Tibial nerve (tissue), 4 donors: Measurements from ENCODE around the gene MSI2. TPM values are rescaled to one million over a fixed set of nuclear protein-coding genes. Genes with fewer than 3 reads are reported as not detected.

Source experiments
- DNase-seq, 2 donors: peaks; one replicate each; pipeline ENCODE4 v3.0.0-alpha.2; 2019; ENCODE audit warnings: low spot score in 2 of 2
- H3K27ac ChIP-seq, 4 donors: fragments of 200-600 bp; sonication (generic) in 3 of 4; one replicate each; pipeline ENCODE4 v1.5.1; 2017 to 2019; ENCODE audit warnings: mild to moderate bottlenecking in 1 of 4
- H3K27me3 ChIP-seq, 2 donors: fragments of 200-600 bp; sonication (generic) in 1 of 2; one replicate each; pipeline versions ENCODE4 v1.5.1 to v1.6.0; 2017 to 2019
- H3K36me3 ChIP-seq, 3 donors: fragments of 200-600 bp; sonication (generic); one replicate each; pipeline ENCODE4 v1.5.1; 2018 to 2019
- H3K4me1 ChIP-seq, 4 donors: fragments of 200-600 bp; sonication (generic) in 3 of 4; one replicate each; pipeline ENCODE4 v1.5.1; 2017 to 2019
- H3K4me3 ChIP-seq, 4 donors: fragments of 200-600 bp; sonication (generic) in 3 of 4; one replicate each; pipeline ENCODE4 v1.5.1; 2017 to 2019; ENCODE audit warnings: mild to moderate bottlenecking in 1 of 4, moderate library complexity in 1 of 4
- H3K9me3 ChIP-seq, 4 donors: fragments of 200-600 bp; sonication (generic) in 3 of 4; one replicate each; pipeline ENCODE4 v1.5.1; 2017 to 2019
- EP300 ChIP-seq, 2 donors: sonication (generic); formaldehyde crosslinking; IDR thresholded peaks; one replicate each; pipeline ENCODE4 v1.6.1; 2017; ENCODE audit warnings: antibody characterized with exemption in 2 of 2, mild to moderate bottlenecking in 1 of 2
- POLR2A ChIP-seq, 2 donors: fragments of 450-650 bp; IDR thresholded peaks; one replicate each; pipeline ENCODE4 v1.6.1; 2017; ENCODE audit warnings: antibody characterized with exemption in 2 of 2, mild to moderate bottlenecking in 2 of 2, moderate library complexity in 2 of 2
- WGBS, 2 donors: methylation state at CpG; one replicate each; pipeline ENCODE4 v1.1.5; 2018; 5-methylcytosine and 5-hydroxymethylcytosine counted together
- total RNA-seq, 4 donors: library from RNA; depleted of rRNA; stranded (reverse); fragments of >200 nt; gene quantifications; one replicate each; pipeline ENCODE4 v1.1.0, GENCODE V29; 2016
- TF ChIP-seq, protein P1 (sequence below), 5 experiments: fragments of 200-600 bp in 3 of 5; fragments of 450-650 bp in 2 of 5; sonication (generic) in 3 of 5; IDR thresholded peaks; one replicate each; pipeline ENCODE4 v1.5.1; 2016 to 2019; ENCODE audit warnings: antibody characterized with exemption in 5 of 5, mild to moderate bottlenecking in 3 of 5, moderate library complexity in 2 of 5

The MSI2 gene
- total RNA-seq, 4 donors from 2014 or later = 11.5 to 18.3 (median 14.2) TPM

DNA sequence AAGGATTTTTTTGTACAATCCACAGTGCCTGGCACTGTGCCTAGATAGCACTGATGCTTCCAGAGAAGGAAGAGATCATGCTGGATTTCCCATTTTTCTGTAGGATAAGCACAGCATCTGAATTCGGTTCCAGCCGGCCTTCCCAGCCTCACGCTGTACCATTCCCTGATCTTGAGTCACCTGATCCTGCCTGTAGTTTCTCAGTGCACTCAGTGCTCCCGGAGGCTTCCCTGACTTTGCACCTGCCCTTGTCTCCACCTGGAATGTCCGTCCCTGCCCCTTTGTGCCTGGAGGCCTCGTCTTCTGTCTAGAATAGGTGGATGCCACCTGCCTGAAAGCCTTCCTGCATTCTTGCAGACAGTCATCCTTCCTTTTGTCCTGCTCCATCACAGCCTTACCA, 308.9 kb downstream of the MSI2 start:
- Histone ChIP-seq H3K4me1 (no peaks in the 10 kb centered on the region), H3K4me3 (no peak overlapping the region), H3K27ac (no peak overlapping the region), H3K9me3 (no peaks in the 10 kb centered on the region), H3K27me3 (no peaks in the 10 kb centered on the region), H3K36me3 (no peaks in the 10 kb centered on the region)
- TF ChIP-seq POLR2A (IDR thresholded peaks at IDR 0.05) = no peak
- no peak for TF ChIP-seq EP300 (IDR thresholded peaks at IDR 0.05)
- TF ChIP-seq, protein P1, sequence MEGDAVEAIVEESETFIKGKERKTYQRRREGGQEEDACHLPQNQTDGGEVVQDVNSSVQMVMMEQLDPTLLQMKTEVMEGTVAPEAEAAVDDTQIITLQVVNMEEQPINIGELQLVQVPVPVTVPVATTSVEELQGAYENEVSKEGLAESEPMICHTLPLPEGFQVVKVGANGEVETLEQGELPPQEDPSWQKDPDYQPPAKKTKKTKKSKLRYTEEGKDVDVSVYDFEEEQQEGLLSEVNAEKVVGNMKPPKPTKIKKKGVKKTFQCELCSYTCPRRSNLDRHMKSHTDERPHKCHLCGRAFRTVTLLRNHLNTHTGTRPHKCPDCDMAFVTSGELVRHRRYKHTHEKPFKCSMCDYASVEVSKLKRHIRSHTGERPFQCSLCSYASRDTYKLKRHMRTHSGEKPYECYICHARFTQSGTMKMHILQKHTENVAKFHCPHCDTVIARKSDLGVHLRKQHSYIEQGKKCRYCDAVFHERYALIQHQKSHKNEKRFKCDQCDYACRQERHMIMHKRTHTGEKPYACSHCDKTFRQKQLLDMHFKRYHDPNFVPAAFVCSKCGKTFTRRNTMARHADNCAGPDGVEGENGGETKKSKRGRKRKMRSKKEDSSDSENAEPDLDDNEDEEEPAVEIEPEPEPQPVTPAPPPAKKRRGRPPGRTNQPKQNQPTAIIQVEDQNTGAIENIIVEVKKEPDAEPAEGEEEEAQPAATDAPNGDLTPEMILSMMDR (IDR thresholded peaks at IDR 0.05) = no peak
- DNase-seq = no peak
- 91 to 93% methylated on average over 6 of the region's 6 CpGs for WGBS, 2 donors

DNA sequence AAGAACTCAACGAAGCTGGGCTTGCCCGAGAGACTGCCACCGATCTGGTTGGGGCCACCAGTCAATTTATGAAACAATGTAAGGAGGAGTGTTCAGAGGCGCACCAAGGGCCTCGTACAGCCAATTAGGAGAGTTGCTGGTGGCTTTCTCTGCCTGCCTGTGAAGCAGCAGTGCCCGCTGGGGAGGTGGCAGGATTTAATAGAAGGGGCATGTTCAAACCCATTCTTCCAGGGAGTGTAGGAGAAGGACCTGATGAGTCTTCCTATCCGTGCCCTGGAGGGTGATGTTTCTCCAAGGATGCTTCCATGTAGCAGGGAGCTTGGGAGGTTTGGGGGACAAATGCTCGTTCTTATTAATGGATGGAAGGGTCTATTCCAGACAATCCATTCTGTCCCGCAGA, 310.4 kb downstream of the MSI2 start:
- no peaks in the 10 kb centered on the region for H3K27me3 ChIP-seq
- H3K9me3 ChIP-seq = no peaks in the 10 kb centered on the region
- TF ChIP-seq EP300 (IDR thresholded peaks at IDR 0.05) = no peak
- H3K36me3 ChIP-seq = no peaks in the 10 kb centered on the region
- no peak overlapping the region for H3K27ac ChIP-seq
- DNase-seq = no peak
- peaks cover 0 to 11% (median 0%) of the 10 kb centered on the region in 4 donors for H3K4me1 ChIP-seq
- WGBS, 2 donors = 90 to 96% methylated on average over 9 of the region's 9 CpGs
- no peak overlapping the region for H3K4me3 ChIP-seq

DNA sequence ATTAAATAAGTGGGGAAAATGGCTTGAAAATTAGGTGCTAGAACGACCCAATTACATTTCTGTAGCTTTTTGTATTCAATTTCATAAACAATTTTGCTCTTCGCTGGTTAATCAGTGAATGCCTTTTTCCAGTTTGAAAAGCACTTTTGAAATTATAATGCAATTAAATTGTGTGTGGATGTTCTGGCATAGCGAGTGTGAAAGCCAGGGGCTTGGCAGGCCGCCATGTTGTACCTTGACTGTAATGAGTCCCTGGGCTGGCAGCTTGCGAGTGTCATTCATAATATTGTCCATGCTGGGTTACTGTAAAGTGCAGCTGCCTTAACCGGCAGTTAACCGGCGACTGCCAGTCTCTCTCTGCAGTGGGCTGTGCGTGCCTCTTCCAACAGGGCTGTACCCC, 310.9 kb downstream of the MSI2 start:
- Histone ChIP-seq H3K27ac (no peak overlapping the region), H3K36me3 (no peaks in the 10 kb centered on the region), H3K4me3 (no peak overlapping the region), H3K4me1 (peaks cover 0 to 11% (median 0%) of the 10 kb centered on the region in 4 donors), H3K27me3 (no peaks in the 10 kb centered on the region), H3K9me3 (no peaks in the 10 kb centered on the region)
- no peak for DNase-seq
- TF ChIP-seq, protein P1 (IDR thresholded peaks at IDR 0.05) = no peak
- WGBS, 2 donors = 95 to 96% methylated on average over 9 of the region's 9 CpGs

DNA sequence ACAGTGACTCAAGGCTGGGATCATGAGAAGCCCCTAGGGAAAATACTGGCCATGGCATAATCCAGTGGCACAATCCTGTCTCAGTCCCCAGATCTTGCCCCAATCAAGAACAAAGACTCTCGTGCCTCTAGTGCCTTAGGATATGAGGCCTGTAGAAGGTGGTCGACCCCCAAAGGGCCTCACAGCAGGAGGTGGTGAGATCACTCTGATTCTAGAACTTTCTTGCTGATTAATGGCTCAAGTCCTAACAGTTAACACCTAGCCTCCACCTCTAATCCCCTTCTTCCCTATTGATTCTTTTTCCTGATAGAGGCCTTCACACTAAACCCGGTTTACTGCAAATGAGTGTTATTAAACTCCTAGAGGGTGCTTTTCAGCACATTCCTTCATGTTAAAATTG, 312.0 kb downstream of the MSI2 start:
- 63 to 67% methylated on average over 3 of the region's 3 CpGs for WGBS, 2 donors
- Histone ChIP-seq H3K27me3 (no peaks in the 10 kb centered on the region), H3K4me3 (no peak overlapping the region), H3K9me3 (no peaks in the 10 kb centered on the region), H3K36me3 (no peaks in the 10 kb centered on the region), H3K4me1 (peaks cover 0 to 11% (median 0%) of the 10 kb centered on the region in 4 donors), H3K27ac (no peak overlapping the region)
- no peak for DNase-seq
- TF ChIP-seq, protein P1 (IDR thresholded peaks at IDR 0.05) = no peak

DNA sequence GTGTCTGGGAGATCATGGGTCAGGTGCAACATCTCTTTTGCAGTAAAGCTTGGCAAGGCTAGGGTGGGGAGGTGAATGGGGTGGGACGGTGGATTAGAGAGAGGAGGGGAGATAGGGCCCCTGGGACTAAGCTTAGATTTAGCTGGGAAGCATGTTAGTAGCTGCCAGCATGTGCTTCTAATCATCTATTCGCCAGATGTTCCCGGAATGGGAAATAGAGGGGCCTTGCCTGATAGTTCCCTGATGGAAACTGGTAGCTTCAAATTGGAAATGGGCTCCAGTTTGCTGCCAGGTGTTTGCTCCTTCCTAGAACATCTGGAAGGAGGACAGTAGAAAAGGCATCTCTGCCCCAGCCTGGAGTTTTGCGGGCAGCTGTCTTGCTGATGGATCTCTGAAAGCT, 312.7 kb downstream of the MSI2 start:
- no peaks in the 10 kb centered on the region for H3K36me3 ChIP-seq
- 69 to 70% methylated on average over 4 of the region's 4 CpGs for WGBS, 2 donors
- H3K27ac ChIP-seq = no peak overlapping the region
- TF ChIP-seq, protein P1 (IDR thresholded peaks at IDR 0.05) = no peak
- TF ChIP-seq POLR2A (IDR thresholded peaks at IDR 0.05) = no peak
- no peak for TF ChIP-seq EP300 (IDR thresholded peaks at IDR 0.05)
- H3K4me1 ChIP-seq = peaks cover 0 to 15% (median 0%) of the 10 kb centered on the region in 4 donors
- DNase-seq = no peak
- H3K4me3 ChIP-seq = no peak overlapping the region
- no peaks in the 10 kb centered on the region for H3K27me3 ChIP-seq
- H3K9me3 ChIP-seq = no peaks in the 10 kb centered on the region

DNA sequence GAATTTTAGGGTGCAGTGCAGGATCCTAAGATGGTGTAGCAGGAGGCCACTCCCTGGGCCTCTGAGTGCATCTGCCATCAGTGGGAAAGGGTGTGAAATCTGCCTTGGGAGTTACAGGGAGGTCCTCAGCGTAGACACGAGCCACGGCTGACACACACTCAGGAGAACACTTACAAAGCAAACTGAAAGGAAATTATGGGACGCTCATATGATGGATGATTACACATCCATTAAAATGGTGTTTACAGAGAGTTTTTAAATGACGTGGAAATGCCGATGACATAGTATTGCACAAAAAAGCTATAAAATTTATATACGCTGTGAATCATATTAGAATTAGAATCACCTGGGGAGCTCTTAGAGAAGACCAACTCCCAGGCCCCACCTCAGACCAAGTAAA, 313.5 kb downstream of the MSI2 start:
- Histone ChIP-seq H3K27me3 (no peaks in the 10 kb centered on the region), H3K36me3 (no peaks in the 10 kb centered on the region), H3K4me1 (peaks cover 0 to 20% (median 2%) of the 10 kb centered on the region in 4 donors), H3K27ac (no peak overlapping the region), H3K4me3 (no peak overlapping the region), H3K9me3 (no peaks in the 10 kb centered on the region)
- 96% methylated on average over 7 of the region's 7 CpGs for WGBS, 2 donors
- TF ChIP-seq POLR2A (IDR thresholded peaks at IDR 0.05) = no peak
- TF ChIP-seq, protein P1 (IDR thresholded peaks at IDR 0.05) = no peak
- no peak for TF ChIP-seq EP300 (IDR thresholded peaks at IDR 0.05)
- DNase-seq = no peak
